Neural cell (in vitro differentiated cells): ENCODE results near the gene WDR19. TPM values are rescaled to one million over a fixed set of nuclear protein-coding genes. Genes with fewer than 3 reads are reported as not detected.

Experiments used
- H2AFZ ChIP-seq: fragments of 200-600, 300-800 bp; sonication (generic), shearing (Covaris generic); 2 replicates; pipeline ENCODE4 v1.6.0; 2014; ENCODE audit warnings: low read depth, mild to moderate bottlenecking, antibody characterized with exemption, low read length, moderate library complexity
- H3F3A ChIP-seq: fragments of 200-600 bp; shearing (Covaris generic); 2 replicates; pipeline ENCODE4 v1.6.1; 2016; ENCODE audit warnings: mild to moderate bottlenecking, moderate library complexity, mixed read lengths, antibody characterized with exemption, low read length; ENCODE audit not compliant: insufficient read depth, poor library complexity, severe bottlenecking
- H3K27ac ChIP-seq: fragments of 200-600, 300-800 bp; sonication (generic), shearing (Covaris generic); 2 replicates; pipeline ENCODE4 v1.5.1; 2014; ENCODE audit warnings: mild to moderate bottlenecking, low read length, moderate library complexity
- H3K27me3 ChIP-seq: fragments of 300-800, 200-600 bp; sonication (generic), shearing (Covaris generic); 2 replicates; pipeline ENCODE4 v1.6.0; 2014; ENCODE audit warnings: mild to moderate bottlenecking, low read depth, low read length, moderate library complexity; ENCODE audit not compliant: insufficient read depth
- H3K36me3 ChIP-seq: fragments of 300-800, 200-600 bp; sonication (generic), shearing (Covaris generic); 2 replicates; pipeline ENCODE4 v1.5.1; 2014; ENCODE audit warnings: mild to moderate bottlenecking, antibody characterized with exemption, low read length, moderate library complexity; ENCODE audit not compliant: insufficient read depth
- H3K4me2 ChIP-seq: fragments of 300-800, 200-600 bp; sonication (generic), shearing (Covaris generic); 2 replicates; pipeline ENCODE4 v1.6.0; 2014; ENCODE audit warnings: mild to moderate bottlenecking, low read length
- H3K4me3 ChIP-seq: fragments of 300-800, 200-600 bp; sonication (generic), shearing (Covaris generic); 2 replicates; pipeline ENCODE4 v1.5.1; 2014; ENCODE audit warnings: mild to moderate bottlenecking, low read length, moderate library complexity
- H3K79me2 ChIP-seq: fragments of 200-600 bp; shearing (Covaris generic); replicated peaks from 2 replicates; pipeline ENCODE4 v1.6.0; 2014; ENCODE audit warnings: mild to moderate bottlenecking, low read length, moderate library complexity; ENCODE audit not compliant: insufficient read depth
- H3K9ac ChIP-seq: fragments of 300-800, 200-600 bp; sonication (generic), shearing (Covaris generic); 2 replicates; pipeline ENCODE4 v1.6.1; 2016; ENCODE audit warnings: mild to moderate bottlenecking, low read length, mixed read lengths
- H3K9me2 ChIP-seq: fragments of 200-600 bp; shearing (Covaris generic); 2 replicates; pipeline ENCODE4 v1.6.1; 2016; ENCODE audit warnings: mild to moderate bottlenecking, low read length, mixed read lengths; ENCODE audit not compliant: insufficient read depth
- H3K9me3 ChIP-seq: fragments of 200-600, 300-800 bp; sonication (generic), shearing (Covaris generic); 2 replicates; pipeline ENCODE4 v1.6.1; 2016; ENCODE audit warnings: mild to moderate bottlenecking, mixed run types, low read length, moderate library complexity, mixed read lengths
- H4K20me1 ChIP-seq: fragments of 200-600 bp; shearing (Covaris generic); 2 replicates; pipeline ENCODE4 v1.6.1; 2016; ENCODE audit warnings: mild to moderate bottlenecking, mixed run types; ENCODE audit not compliant: insufficient read depth
- CTCF ChIP-seq: fragments of 450-650 bp; IDR thresholded peaks from 2 replicates; pipeline ENCODE4 v1.5.1; 2014; ENCODE audit warnings: antibody characterized with exemption, mild to moderate bottlenecking, moderate library complexity; ENCODE audit not compliant: poor library complexity, severe bottlenecking
- EP300 ChIP-seq: fragments of 450-650 bp; conservative IDR thresholded peaks from 2 replicates; pipeline ENCODE4 v1.6.1; 2014; ENCODE audit warnings: antibody characterized with exemption, mild to moderate bottlenecking, moderate library complexity; ENCODE audit not compliant: poor library complexity, severe bottlenecking
- EZH2 ChIP-seq: fragments of 200-600, 300-800 bp; shearing (Covaris generic), sonication (generic); IDR thresholded peaks from 2 replicates; pipeline ENCODE4 v1.6.1; 2014; ENCODE audit warnings: antibody characterized with exemption, low read length, borderline replicate concordance, mild to moderate bottlenecking; ENCODE audit not compliant: insufficient read depth, poor library complexity, severe bottlenecking
- MXI1 ChIP-seq: fragments of 450-650 bp; conservative IDR thresholded peaks from 2 replicates; pipeline ENCODE4 v1.6.1; 2014; ENCODE audit warnings: antibody characterized with exemption, mild to moderate bottlenecking; ENCODE audit not compliant: poor library complexity, severe bottlenecking
- POLR2AphosphoS5 ChIP-seq: IDR thresholded peaks from 2 replicates; pipeline ENCODE4 v1.6.1; 2012
- RAD21 ChIP-seq: fragments of 450-650 bp; conservative IDR thresholded peaks from 2 replicates; pipeline ENCODE4 v1.6.1; 2014; ENCODE audit warnings: antibody characterized with exemption, mild to moderate bottlenecking, moderate library complexity
- REST ChIP-seq: IDR thresholded peaks from 2 replicates; pipeline ENCODE4 v1.6.1; 2012; ENCODE audit warnings: borderline replicate concordance
- SMC3 ChIP-seq: fragments of 450-650 bp; conservative IDR thresholded peaks from 2 replicates; pipeline ENCODE4 v1.6.1; 2014; ENCODE audit warnings: antibody characterized with exemption, mild to moderate bottlenecking, moderate library complexity; ENCODE audit not compliant: poor library complexity
- TAF1 ChIP-seq: IDR thresholded peaks from 2 replicates; pipeline ENCODE4 v1.6.1; 2012; ENCODE audit warnings: low read depth
- polyA plus RNA-seq: library from polyadenylated mRNA; depleted of rRNA; stranded (reverse); fragments of >200 nt; gene quantifications from 2 replicates; pipeline ENCODE4 v1.2.3, GENCODE V29; 2014

The WDR19 gene
- polyA plus RNA-seq, 1 donor from 2014 or later, result 69.9 TPM

- no peaks in the 10 kb centered on the region for H3F3A ChIP-seq
- H3K36me3 ChIP-seq, result no peaks in the 10 kb centered on the region
- no peak overlapping the region for H2AFZ ChIP-seq
Observed at GRCh38 chr4:39259571-39260330, 77.4 kb downstream of the WDR19 start.

GRCh38 chr4:39263895-39264294 lies 81.6 kb downstream of the WDR19 start:
- Histone ChIP-seq H4K20me1 (no peaks in the 10 kb centered on the region), H3K27me3 (no peaks in the 10 kb centered on the region), H3K9ac (no peak overlapping the region), H3K79me2 (no peaks in the 10 kb centered on the region), H3K36me3 (no peaks in the 10 kb centered on the region), H3K9me3 (no peaks in the 10 kb centered on the region), H3K4me2 (no peak overlapping the region), H3K9me2 (no peaks in the 10 kb centered on the region), H3K4me3 (no peak overlapping the region), H3K27ac (no peak overlapping the region), H3F3A (no peaks in the 10 kb centered on the region), H2AFZ (no peak overlapping the region)
- TF ChIP-seq TAF1, result no peak
- no peak for TF ChIP-seq CTCF
- TF ChIP-seq EP300, result no peak
- TF ChIP-seq SMC3, result no peak

More at GRCh38 chr4:39259571-39260330, 77.4 kb downstream of the WDR19 start:
- Histone ChIP-seq H3K9ac (no peak overlapping the region), H3K4me2 (no peak overlapping the region), H3K27me3 (no peaks in the 10 kb centered on the region), H3K9me2 (no peaks in the 10 kb centered on the region), H3K9me3 (no peaks in the 10 kb centered on the region), H3K79me2 (no peaks in the 10 kb centered on the region), H3K4me3 (no peak overlapping the region), H4K20me1 (no peaks in the 10 kb centered on the region), H3K27ac (no peak overlapping the region)
- TF ChIP-seq MXI1 (no peak), TAF1 (no peak), POLR2AphosphoS5 (no peak), REST (no peak), EZH2 (no peak), EP300 (no peak), SMC3 (no peak), RAD21 (no peak), CTCF (no peak)
